Fibroblast of mammary gland (primary cell): ENCODE measurements around the gene ATCAY.

Experiments
- DNase-seq: peaks from one replicate; pipeline ENCODE4 v3.0.0-alpha.2; 2010; ENCODE audit warnings: low read depth
- H3K4me3 ChIP-seq: 2 replicates; pipeline ENCODE4 v1.5.1; 2011; ENCODE audit warnings: low read depth, mild to moderate bottlenecking, low read length, moderate library complexity; ENCODE audit not compliant: control insufficient read depth
- TF ChIP-seq, protein P1 (sequence below): conservative IDR thresholded peaks from 2 replicates; pipeline ENCODE4 v1.5.1; 2011; ENCODE audit warnings: low read depth, low read length, inconsistent platforms; ENCODE audit not compliant: control insufficient read depth, insufficient read depth

Gene ATCAY

GRCh38 chr19:3836887-3837286, 43.6 kb upstream of the ATCAY start:
- H3K4me3 ChIP-seq, result no peak overlapping the region
- TF ChIP-seq, protein P1, sequence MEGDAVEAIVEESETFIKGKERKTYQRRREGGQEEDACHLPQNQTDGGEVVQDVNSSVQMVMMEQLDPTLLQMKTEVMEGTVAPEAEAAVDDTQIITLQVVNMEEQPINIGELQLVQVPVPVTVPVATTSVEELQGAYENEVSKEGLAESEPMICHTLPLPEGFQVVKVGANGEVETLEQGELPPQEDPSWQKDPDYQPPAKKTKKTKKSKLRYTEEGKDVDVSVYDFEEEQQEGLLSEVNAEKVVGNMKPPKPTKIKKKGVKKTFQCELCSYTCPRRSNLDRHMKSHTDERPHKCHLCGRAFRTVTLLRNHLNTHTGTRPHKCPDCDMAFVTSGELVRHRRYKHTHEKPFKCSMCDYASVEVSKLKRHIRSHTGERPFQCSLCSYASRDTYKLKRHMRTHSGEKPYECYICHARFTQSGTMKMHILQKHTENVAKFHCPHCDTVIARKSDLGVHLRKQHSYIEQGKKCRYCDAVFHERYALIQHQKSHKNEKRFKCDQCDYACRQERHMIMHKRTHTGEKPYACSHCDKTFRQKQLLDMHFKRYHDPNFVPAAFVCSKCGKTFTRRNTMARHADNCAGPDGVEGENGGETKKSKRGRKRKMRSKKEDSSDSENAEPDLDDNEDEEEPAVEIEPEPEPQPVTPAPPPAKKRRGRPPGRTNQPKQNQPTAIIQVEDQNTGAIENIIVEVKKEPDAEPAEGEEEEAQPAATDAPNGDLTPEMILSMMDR, result no peak
- no peak for DNase-seq

GRCh38 chr19:3837332-3837731, 43.2 kb upstream of the ATCAY start:
- TF ChIP-seq, protein P1, result no peak

GRCh38 chr19:3837922-3838321, 42.6 kb upstream of the ATCAY start:
- no peak overlapping the region for H3K4me3 ChIP-seq
- TF ChIP-seq, protein P1, result no peak
- no peak for DNase-seq

More at GRCh38 chr19:3837332-3837731, 43.2 kb upstream of the ATCAY start:
- no peak overlapping the region for H3K4me3 ChIP-seq
- no peak for DNase-seq

DNA sequence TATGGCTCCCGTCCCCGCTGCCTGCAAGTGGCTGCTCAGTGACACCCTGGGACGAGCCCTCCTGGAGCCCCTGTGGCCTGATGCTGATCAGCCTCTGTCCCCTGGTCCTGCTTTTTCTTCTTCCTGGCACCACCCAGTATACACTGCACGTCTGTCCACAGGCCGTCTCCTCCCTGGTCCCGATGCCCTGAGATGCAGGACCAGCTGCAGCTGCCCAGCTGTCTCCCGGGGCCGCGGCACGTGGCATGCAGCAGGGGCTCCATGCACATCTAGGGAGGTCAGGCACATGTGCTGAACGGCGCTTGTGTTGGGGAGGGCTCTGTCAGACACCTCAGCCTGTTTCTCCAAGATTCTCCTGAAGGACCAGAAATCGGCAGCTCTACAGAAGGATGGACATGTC, 41.8 kb upstream of the ATCAY start:
- DNase-seq, result no peak
- H3K4me3 ChIP-seq, result no peak overlapping the region
- TF ChIP-seq, protein P1, result no peak

DNA sequence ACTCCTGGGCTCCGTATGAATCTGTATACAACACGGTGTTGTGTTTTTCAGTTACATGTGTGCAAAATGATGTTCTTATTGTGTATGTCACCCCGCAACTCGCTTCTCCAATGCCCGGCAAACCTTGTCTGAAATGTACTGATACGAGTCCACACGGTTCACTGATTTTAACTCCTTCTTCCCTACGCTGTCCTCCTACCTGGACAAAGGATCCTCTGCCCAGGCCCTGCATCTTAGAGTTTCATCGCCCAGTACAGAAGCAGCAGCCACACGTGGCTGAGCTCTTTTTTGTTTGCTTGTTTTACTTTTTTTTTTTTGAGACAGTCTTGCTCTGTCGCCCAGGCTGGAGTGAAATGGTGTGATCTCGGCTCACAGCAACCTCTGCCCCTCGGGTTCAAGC, 40.5 kb upstream of the ATCAY start:
- no peak for DNase-seq
- TF ChIP-seq, protein P1, result no peak
- H3K4me3 ChIP-seq, result no peak overlapping the region

DNA sequence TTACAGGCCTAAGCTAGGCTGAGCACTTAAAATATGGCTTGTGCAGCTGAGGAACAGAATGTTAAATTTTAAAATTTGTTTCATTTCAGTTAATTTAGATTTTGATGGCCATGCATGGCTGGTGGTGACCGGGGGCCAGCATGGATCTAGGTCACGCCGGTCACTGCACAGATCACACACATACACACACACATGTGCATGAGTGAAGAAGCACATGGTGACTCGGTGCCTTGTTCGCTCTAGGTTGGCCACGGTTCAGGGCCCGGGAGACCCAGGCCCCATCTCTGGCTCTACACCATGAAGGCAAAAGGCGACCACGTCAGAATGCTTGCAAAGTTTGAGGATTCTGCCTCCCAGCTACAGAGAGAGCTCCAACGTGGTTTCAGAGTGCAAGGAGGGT, 39.7 kb upstream of the ATCAY start:
- TF ChIP-seq, protein P1, result no peak
- DNase-seq, result no peak
- no peak overlapping the region for H3K4me3 ChIP-seq

GRCh38 chr19:3842948-3843347, 37.5 kb upstream of the ATCAY start:
- TF ChIP-seq, protein P1, result no peak
- no peak for DNase-seq

More at GRCh38 chr19:3842948-3843347, 37.5 kb upstream of the ATCAY start:
- H3K4me3 ChIP-seq, result no peak overlapping the region
